WTC11 (cell line): Measurements from ENCODE around the gene RIPK1.

ENCODE experiments used
- ATF1 ChIP-seq: sonication (generic); formaldehyde crosslinking; IDR thresholded peaks from 2 replicates; pipeline ENCODE4 v1.8.1; 2023; ENCODE audit warnings: mild to moderate bottlenecking, moderate library complexity, missing genetic modification reagents
- ATF2 ChIP-seq: sonication (generic); formaldehyde crosslinking; IDR thresholded peaks from 2 replicates; pipeline ENCODE4 v1.8.1; 2022; ENCODE audit warnings: low read depth, missing genetic modification reagents, borderline replicate concordance
- ATF3 ChIP-seq: sonication (generic); formaldehyde crosslinking; conservative IDR thresholded peaks from 2 replicates; pipeline ENCODE4 v1.8.1; 2022; ENCODE audit warnings: mild to moderate bottlenecking, missing genetic modification reagents
- CTCF ChIP-seq: fragments of 200-600 bp; IDR thresholded peaks from 2 replicates; pipeline ENCODE4 v1.8.0; 2022; ENCODE audit warnings: antibody characterized with exemption
- ELF4 ChIP-seq: sonication (generic); formaldehyde crosslinking; IDR thresholded peaks from 2 replicates; pipeline ENCODE4 v1.8.1; 2022; ENCODE audit warnings: low read depth, mild to moderate bottlenecking, moderate library complexity, missing genetic modification reagents
- EMX1 ChIP-seq: fragments of 250-450 bp; sonication (Bioruptor Pico); IDR thresholded peaks from 2 replicates; pipeline ENCODE4 v1.8.0; 2021; ENCODE audit warnings: mild to moderate bottlenecking
- HMGXB4 ChIP-seq: sonication (generic); formaldehyde crosslinking; IDR thresholded peaks from 2 replicates; pipeline ENCODE4 v1.8.1; 2023; ENCODE audit warnings: mild to moderate bottlenecking, moderate library complexity, missing genetic modification reagents
- MAX ChIP-seq: sonication (generic); formaldehyde crosslinking; IDR thresholded peaks from 2 replicates; pipeline ENCODE4 v1.8.0; 2022; ENCODE audit warnings: mild to moderate bottlenecking, missing genetic modification reagents
- TCF7 ChIP-seq: sonication (generic); formaldehyde crosslinking; IDR thresholded peaks from 2 replicates; pipeline ENCODE4 v1.8.0; 2022; ENCODE audit warnings: mild to moderate bottlenecking, low read depth, missing genetic modification reagents, moderate library complexity
- USF1 ChIP-seq: sonication (generic); formaldehyde crosslinking; IDR thresholded peaks from 2 replicates; pipeline ENCODE4 v1.8.0; 2022; ENCODE audit warnings: mild to moderate bottlenecking, missing genetic modification reagents

GRCh38 chr6:3135668-3136291 lies 67.5 kb downstream of the RIPK1 start:
- TF ChIP-seq USF1 (CRISPR knock-in tag) (no peak), ATF3 (CRISPR knock-in tag) (no peak), ATF2 (no peak), ELF4 (CRISPR knock-in tag) (no peak), MAX (CRISPR knock-in tag) (no peak), ATF1 (CRISPR knock-in tag) (no peak), HMGXB4 (no peak), CTCF (no peak), EMX1 (CRISPR knock-in tag) (no peak), TCF7 (CRISPR knock-in tag) (no peak)
